ENCODE results near the gene CALCA.

Gene CALCA

GRCh38 chr11:14969901-14970323, 2.2 kb downstream of the CALCA start:
- no peak for TF ChIP-seq ZFX (IDR thresholded peaks at IDR 0.05)
- peak; percentile 93 for TF ChIP-seq CTCF (conservative IDR thresholded peaks at IDR 0.05)

GRCh38 chr11:14967581-14968243, 4.4 kb downstream of the CALCA start:
- no peak for TF ChIP-seq CTCF (conservative IDR thresholded peaks at IDR 0.05)
- no peak for TF ChIP-seq ZFX (IDR thresholded peaks at IDR 0.05)
- no peak overlapping the region for H3K27ac ChIP-seq

More at GRCh38 chr11:14969901-14970323, 2.2 kb downstream of the CALCA start:
- H3K27ac ChIP-seq = no peak overlapping the region

- no peak overlapping the region for H3K27ac ChIP-seq
- no peak for TF ChIP-seq ZFX (IDR thresholded peaks at IDR 0.05)
- TF ChIP-seq CTCF (conservative IDR thresholded peaks at IDR 0.05) = no peak
Measured at GRCh38 chr11:14956111-14956510, 16.0 kb downstream of the CALCA start.

GRCh38 chr11:14954581-14954980, 17.6 kb downstream of the CALCA start:
- no peak overlapping the region for H3K27ac ChIP-seq
- no peak for TF ChIP-seq CTCF (conservative IDR thresholded peaks at IDR 0.05)
- no peak for TF ChIP-seq ZFX (IDR thresholded peaks at IDR 0.05)

GRCh38 chr11:14953904-14954303, 18.2 kb downstream of the CALCA start:
- H3K27ac ChIP-seq = no peak overlapping the region
- TF ChIP-seq ZFX (IDR thresholded peaks at IDR 0.05) = no peak
- no peak for TF ChIP-seq CTCF (conservative IDR thresholded peaks at IDR 0.05)

- no peak overlapping the region for H3K27ac ChIP-seq
- no peak for TF ChIP-seq CTCF (conservative IDR thresholded peaks at IDR 0.05)
- TF ChIP-seq ZFX (IDR thresholded peaks at IDR 0.05) = no peak
Measured at GRCh38 chr11:14949437-14950147, 22.6 kb downstream of the CALCA start.

- H3K27ac ChIP-seq = no peak overlapping the region
- no peak for TF ChIP-seq ZFX (IDR thresholded peaks at IDR 0.05)
- TF ChIP-seq CTCF (conservative IDR thresholded peaks at IDR 0.05) = no peak
Measured at GRCh38 chr11:14942745-14943144, 29.4 kb downstream of the CALCA start.

Data from C4-2B (cell line).